IPS-15b (cell line): ENCODE measurements around the gene YEATS2.
"Not testable (repeated sequence)": the region's sequence is repeated elsewhere in the genome, so short reads cannot be mapped to it uniquely, and the experiment has no call there.

Experiments used
- H3K27me3 ChIP-seq: one replicate; pipeline ENCODE4 v1.6.1; 2013; ENCODE audit warnings: low read length; ENCODE audit not compliant: control insufficient read depth, insufficient read depth
- H3K36me3 ChIP-seq: one replicate; pipeline ENCODE4 v1.6.1; 2013; ENCODE audit warnings: low read length; ENCODE audit not compliant: control insufficient read depth, insufficient read depth
- H3K4me1 ChIP-seq: one replicate; pipeline ENCODE4 v1.6.1; 2013; ENCODE audit warnings: mild to moderate bottlenecking, low read length; ENCODE audit not compliant: control insufficient read depth, insufficient read depth
- H3K4me3 ChIP-seq: one replicate; pipeline ENCODE4 v1.5.1; 2013; ENCODE audit warnings: low read depth, low read length
- H3K9ac ChIP-seq: one replicate; pipeline ENCODE4 v1.6.1; 2013; ENCODE audit warnings: low read depth, mild to moderate bottlenecking, low read length
- H3K9me3 ChIP-seq: one replicate; pipeline ENCODE4 v1.6.1; 2013; ENCODE audit warnings: mild to moderate bottlenecking, low read length; ENCODE audit not compliant: control insufficient read depth, insufficient read depth

The YEATS2 gene

GRCh38 chr3:183764847-183765731 is 67.5 kb downstream of the YEATS2 start:
- H3K4me3 ChIP-seq = no peak overlapping the region
- H3K36me3 ChIP-seq = peaks cover 12% of the 10 kb centered on the region
- no peak overlapping the region for H3K9ac ChIP-seq
- no peaks in the 10 kb centered on the region for H3K9me3 ChIP-seq
- no peaks in the 10 kb centered on the region for H3K27me3 ChIP-seq
- no peaks in the 10 kb centered on the region for H3K4me1 ChIP-seq

GRCh38 chr3:183766107-183766506 is 68.5 kb downstream of the YEATS2 start:
- Histone ChIP-seq H3K36me3 (peaks cover 12% of the 10 kb centered on the region), H3K9ac (peak overlapping the region; percentile 40)

GRCh38 chr3:183766745-183767606 is 69.4 kb downstream of the YEATS2 start:
- H3K36me3 ChIP-seq = peaks cover 11% of the 10 kb centered on the region
- H3K9ac ChIP-seq = peak overlapping the region; percentile 40
- H3K4me1 ChIP-seq = no peaks in the 10 kb centered on the region

More at GRCh38 chr3:183766107-183766506, 68.5 kb downstream of the YEATS2 start:
- no peaks in the 10 kb centered on the region for H3K27me3 ChIP-seq
- H3K4me3 ChIP-seq = no peak overlapping the region
- H3K4me1 ChIP-seq = no peaks in the 10 kb centered on the region
- H3K9me3 ChIP-seq = no peaks in the 10 kb centered on the region

GRCh38 chr3:183768114-183768513 is 70.5 kb downstream of the YEATS2 start:
- Histone ChIP-seq H3K36me3 (peaks cover 15% of the 10 kb centered on the region), H3K27me3 (no peaks in the 10 kb centered on the region), H3K4me1 (no peaks in the 10 kb centered on the region), H3K9ac (no peak overlapping the region), H3K9me3 (no peaks in the 10 kb centered on the region), H3K4me3 (no peak overlapping the region)

More at GRCh38 chr3:183766745-183767606, 69.4 kb downstream of the YEATS2 start:
- no peaks in the 10 kb centered on the region for H3K9me3 ChIP-seq
- H3K4me3 ChIP-seq = no peak overlapping the region
- no peaks in the 10 kb centered on the region for H3K27me3 ChIP-seq

- Histone ChIP-seq H3K4me1 (no peaks in the 10 kb centered on the region), H3K4me3 (no peak overlapping the region), H3K36me3 (peaks cover 25% of the 10 kb centered on the region), H3K9ac (no peak overlapping the region), H3K27me3 (no peaks in the 10 kb centered on the region), H3K9me3 (no peaks in the 10 kb centered on the region)
These were observed 71.9 kb downstream of the YEATS2 start for GRCh38 chr3:183769453-183769852.

- Histone ChIP-seq H3K9me3 (no peaks in the 10 kb centered on the region), H3K4me3 (no peak overlapping the region), H3K9ac (no peak overlapping the region), H3K36me3 (peaks cover 24% of the 10 kb centered on the region), H3K4me1 (no peaks in the 10 kb centered on the region), H3K27me3 (no peaks in the 10 kb centered on the region)
These were observed 77.0 kb downstream of the YEATS2 start for GRCh38 chr3:183774631-183775030.

GRCh38 chr3:183775781-183776180 is 78.2 kb downstream of the YEATS2 start:
- Histone ChIP-seq H3K4me3 (no peak overlapping the region), H3K4me1 (no peaks in the 10 kb centered on the region), H3K9me3 (no peaks in the 10 kb centered on the region), H3K36me3 (peaks cover 24% of the 10 kb centered on the region), H3K27me3 (no peaks in the 10 kb centered on the region), H3K9ac (no peak overlapping the region)

GRCh38 chr3:183776451-183776850 is 78.9 kb downstream of the YEATS2 start:
- not testable (repeated sequence) for H3K4me1 ChIP-seq, H3K4me3 ChIP-seq, H3K9me3 ChIP-seq, H3K27me3 ChIP-seq, H3K9ac ChIP-seq
- peaks cover 24% of the 10 kb centered on the region for H3K36me3 ChIP-seq

- Histone ChIP-seq H3K9me3 (no peaks in the 10 kb centered on the region), H3K27me3 (no peaks in the 10 kb centered on the region), H3K9ac (no peak overlapping the region), H3K36me3 (peaks cover 23% of the 10 kb centered on the region), H3K4me3 (no peak overlapping the region), H3K4me1 (no peaks in the 10 kb centered on the region)
These were observed 79.5 kb downstream of the YEATS2 start for GRCh38 chr3:183777016-183777618.

- Histone ChIP-seq H3K4me3 (no peak overlapping the region), H3K36me3 (peaks cover 5% of the 10 kb centered on the region)
These were observed 82.4 kb downstream of the YEATS2 start for GRCh38 chr3:183779896-183780465.

GRCh38 chr3:183781246-183781645 is 83.6 kb downstream of the YEATS2 start:
- Histone ChIP-seq H3K4me3 (no peak overlapping the region), H3K27me3 (no peaks in the 10 kb centered on the region), H3K9ac (no peak overlapping the region), H3K4me1 (no peaks in the 10 kb centered on the region), H3K9me3 (no peaks in the 10 kb centered on the region), H3K36me3 (peaks cover 6% of the 10 kb centered on the region)

More at GRCh38 chr3:183779896-183780465, 82.4 kb downstream of the YEATS2 start:
- H3K9ac ChIP-seq = no peak overlapping the region
- H3K27me3 ChIP-seq = no peaks in the 10 kb centered on the region
- H3K4me1 ChIP-seq = no peaks in the 10 kb centered on the region
- no peaks in the 10 kb centered on the region for H3K9me3 ChIP-seq
